Measurements from ENCODE around the gene OR4N5. TPM values are rescaled to one million over a fixed set of nuclear protein-coding genes. Genes with fewer than 3 reads are reported as not detected.
A peak's percentile ranks its signal among the peaks of the same experiment; 100 is the strongest.

The OR4N5 gene
- total RNA-seq, 1 experiment from 2014 or later, result not detected

- H3K9me3 ChIP-seq (ENCODE audit: control insufficient read depth in 1 of 2, insufficient read depth in 1 of 2, low read depth in 1 of 2, low read length in 2 of 2), result no peaks in the 10 kb centered on the region
- TF ChIP-seq, protein P1, sequence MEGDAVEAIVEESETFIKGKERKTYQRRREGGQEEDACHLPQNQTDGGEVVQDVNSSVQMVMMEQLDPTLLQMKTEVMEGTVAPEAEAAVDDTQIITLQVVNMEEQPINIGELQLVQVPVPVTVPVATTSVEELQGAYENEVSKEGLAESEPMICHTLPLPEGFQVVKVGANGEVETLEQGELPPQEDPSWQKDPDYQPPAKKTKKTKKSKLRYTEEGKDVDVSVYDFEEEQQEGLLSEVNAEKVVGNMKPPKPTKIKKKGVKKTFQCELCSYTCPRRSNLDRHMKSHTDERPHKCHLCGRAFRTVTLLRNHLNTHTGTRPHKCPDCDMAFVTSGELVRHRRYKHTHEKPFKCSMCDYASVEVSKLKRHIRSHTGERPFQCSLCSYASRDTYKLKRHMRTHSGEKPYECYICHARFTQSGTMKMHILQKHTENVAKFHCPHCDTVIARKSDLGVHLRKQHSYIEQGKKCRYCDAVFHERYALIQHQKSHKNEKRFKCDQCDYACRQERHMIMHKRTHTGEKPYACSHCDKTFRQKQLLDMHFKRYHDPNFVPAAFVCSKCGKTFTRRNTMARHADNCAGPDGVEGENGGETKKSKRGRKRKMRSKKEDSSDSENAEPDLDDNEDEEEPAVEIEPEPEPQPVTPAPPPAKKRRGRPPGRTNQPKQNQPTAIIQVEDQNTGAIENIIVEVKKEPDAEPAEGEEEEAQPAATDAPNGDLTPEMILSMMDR (IDR thresholded peaks at IDR 0.05 in 2 of 3, conservative IDR thresholded peaks at IDR 0.05 in 1 of 3; ENCODE audit: borderline replicate concordance in 1 of 3, insufficient read depth in 1 of 3, low read depth in 2 of 3, low read length in 2 of 3), result peak in 2 of 3 experiments; percentile 16 to 36; a peak in 3 of 6 replicates
- TF ChIP-seq SP1 (IDR thresholded peaks at IDR 0.05; ENCODE audit: low read depth), result no peak
- no peaks in the 10 kb centered on the region for H3K79me2 ChIP-seq (ENCODE audit: insufficient read depth, low read length)
- H3K9ac ChIP-seq (ENCODE audit: low read length), result no peak overlapping the region
- no peaks in the 10 kb centered on the region for H3K27me3 ChIP-seq (ENCODE audit: insufficient read depth, low read length)
- DNase-seq (ENCODE audit: low read depth, low spot score) (no peak), ATAC-seq (peak; percentile 60; the same call in 1 of the 2 replicates)
- H3K27ac ChIP-seq (ENCODE audit: low read depth, low read length), result no peak overlapping the region
- H4K20me1 ChIP-seq (ENCODE audit: insufficient read depth), result no peaks in the 10 kb centered on the region
- ChIA-PET CTCF (no interaction called here), POLR2A (no interaction called here), RAD21 (ENCODE audit: low non-redundant PET in 1 of 2, low total read pairs in 2 of 2, uncharacterized antibody in 2 of 2, unreplicated experiment in 2 of 2) (no interaction called here)
- intact Hi-C loops (cut with micrococcal nuclease), result no loop called here
- no peak overlapping the region for H3K4me3 ChIP-seq (replicated peaks in 1 of 2; ENCODE audit: low read depth in 1 of 2, low read length in 2 of 2)
- no peaks in the 10 kb centered on the region for H3K4me1 ChIP-seq (ENCODE audit: control insufficient read depth in 1 of 2, insufficient read depth in 2 of 2, low read length in 2 of 2)
- no peaks in the 10 kb centered on the region for H3K9me2 ChIP-seq (ENCODE audit: insufficient read depth)
- no peak overlapping the region for H2AFZ ChIP-seq (ENCODE audit: low read depth, low read length, poor library complexity, severe bottlenecking)
- no peak overlapping the region for H3K4me2 ChIP-seq (ENCODE audit: low read length)
- H3K36me3 ChIP-seq (ENCODE audit: control insufficient read depth in 1 of 2, insufficient read depth in 2 of 2, low read length in 2 of 2), result no peaks in the 10 kb centered on the region
- no TSS peak for BruUV-seq (replicated peaks)
Measured at GRCh38 chr14:20143911-20144310, 5.3 kb downstream of the OR4N5 start.

DNA sequence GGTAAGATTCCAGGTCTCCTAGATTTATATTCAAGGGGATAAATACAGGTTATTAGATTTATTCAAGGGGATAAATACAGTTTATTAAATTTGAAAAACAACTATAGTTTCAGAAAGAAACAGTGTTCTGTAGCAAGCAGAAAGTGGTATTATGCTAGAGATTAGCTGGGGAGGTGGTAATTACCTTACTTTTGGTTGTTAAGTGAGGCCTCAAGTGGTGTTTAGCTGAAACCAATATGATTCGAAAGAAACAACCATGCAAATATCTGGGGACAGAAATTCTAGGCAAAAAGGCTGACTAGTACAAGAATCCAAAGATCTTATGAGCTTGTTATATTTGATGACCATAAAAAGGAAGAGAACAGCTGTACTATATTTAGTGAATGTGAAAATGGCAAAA is 6.2 kb downstream of the OR4N5 start:
- Histone ChIP-seq H3K4me3 (replicated peaks in 1 of 2; ENCODE audit: low read depth in 1 of 2, low read length in 2 of 2) (no peak overlapping the region), H3K4me2 (ENCODE audit: low read length) (no peak overlapping the region), H3K9me3 (ENCODE audit: control insufficient read depth in 1 of 2, insufficient read depth in 1 of 2, low read depth in 1 of 2, low read length in 2 of 2) (no peaks in the 10 kb centered on the region), H3K36me3 (ENCODE audit: control insufficient read depth in 1 of 2, insufficient read depth in 2 of 2, low read length in 2 of 2) (no peaks in the 10 kb centered on the region), H3K9ac (ENCODE audit: low read length) (no peak overlapping the region), H3K79me2 (ENCODE audit: insufficient read depth, low read length) (no peaks in the 10 kb centered on the region), H2AFZ (ENCODE audit: low read depth, low read length, poor library complexity, severe bottlenecking) (no peak overlapping the region), H4K20me1 (ENCODE audit: insufficient read depth) (no peaks in the 10 kb centered on the region), H3K27me3 (ENCODE audit: insufficient read depth, low read length) (no peaks in the 10 kb centered on the region), H3K27ac (ENCODE audit: low read depth, low read length) (no peak overlapping the region), H3K9me2 (ENCODE audit: insufficient read depth) (no peaks in the 10 kb centered on the region), H3K4me1 (ENCODE audit: control insufficient read depth in 1 of 2, insufficient read depth in 2 of 2, low read length in 2 of 2) (no peaks in the 10 kb centered on the region)
- TF ChIP-seq ZFX (IDR thresholded peaks at IDR 0.05) (no peak), EZH2 (IDR thresholded peaks at IDR 0.05) (no peak), SIN3A (IDR thresholded peaks at IDR 0.05; ENCODE audit: low read depth) (no peak), TCF7L2 (IDR thresholded peaks at IDR 0.05; ENCODE audit: borderline replicate concordance, extremely low read depth, insufficient read depth, insufficient read length) (no peak), CEBPB (IDR thresholded peaks at IDR 0.05; ENCODE audit: low read depth) (no peak), JUND (IDR thresholded peaks at IDR 0.05) (no peak), SRF (IDR thresholded peaks at IDR 0.05; ENCODE audit: low read depth) (no peak), REST (IDR thresholded peaks at IDR 0.05; ENCODE audit: low read depth) (no peak), ZNF274 (IDR thresholded peaks at IDR 0.05; ENCODE audit: low read depth, low read length) (no peak), MAX (IDR thresholded peaks at IDR 0.05) (no peak)
- TF ChIP-seq, protein P1 (IDR thresholded peaks at IDR 0.05 in 2 of 3, conservative IDR thresholded peaks at IDR 0.05 in 1 of 3; ENCODE audit: borderline replicate concordance in 1 of 3, insufficient read depth in 1 of 3, low read depth in 2 of 3, low read length in 2 of 3), result no peak
- no peak for ATAC-seq
- no TSS peak for BruUV-seq (replicated peaks)
- POLR2A ChIA-PET, result no interaction called here
- RAD21 ChIA-PET (ENCODE audit: low non-redundant PET in 1 of 2, low total read pairs in 2 of 2, uncharacterized antibody in 2 of 2, unreplicated experiment in 2 of 2), result no interaction called here
- DNase-seq (ENCODE audit: low read depth, low spot score), result no peak
- intact Hi-C loops (cut with micrococcal nuclease), result no loop called here
- CTCF ChIA-PET, result no interaction called here
